PC-9 (cell line): ENCODE data around the gene CREB1.

Source experiments
- CTCF ChIP-seq: fragments of 200-600 bp; sonication (generic); conservative IDR thresholded peaks from 2 replicates; pipeline ENCODE4 v1.6.1; 2017; ENCODE audit warnings: mixed run types, antibody characterized with exemption, mild to moderate bottlenecking, moderate library complexity
- EZH2 ChIP-seq: fragments of 200-600 bp; sonication (generic); IDR thresholded peaks from 2 replicates; pipeline ENCODE4 v1.8.0; 2017; ENCODE audit warnings: antibody characterized with exemption, low read depth

GRCh38 chr2:207558079-207558491 is 28.3 kb downstream of the CREB1 start:
- no peak for TF ChIP-seq CTCF
- no peak for TF ChIP-seq EZH2
